ENCODE data around the gene UMPS. TPM values are rescaled to one million over a fixed set of nuclear protein-coding genes. Genes with fewer than 3 reads are reported as not detected.

Gene UMPS
- total and polyA plus RNA-seq, 2 experiments from 2014 or later: 21.3 to 127 TPM

DNA sequence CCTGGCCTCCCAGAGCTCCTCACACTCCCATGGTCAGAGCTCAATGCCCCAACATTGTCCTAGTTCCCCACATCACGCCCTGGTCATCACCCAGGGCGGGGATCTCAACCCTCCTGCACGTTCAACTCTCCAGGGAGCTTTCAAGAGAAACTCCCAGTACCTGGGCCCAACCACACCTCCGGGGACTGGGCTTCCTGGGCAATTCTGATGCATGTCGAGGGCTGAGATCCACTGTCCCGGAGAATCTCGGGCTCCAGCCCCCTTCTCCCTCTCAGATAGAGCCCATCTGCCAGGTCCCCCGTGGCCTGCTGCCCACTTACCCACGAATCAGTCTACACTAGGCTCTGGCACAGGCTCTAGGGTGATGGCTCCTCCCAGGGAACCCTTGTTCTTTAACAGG, 39.2 kb downstream of the UMPS start:
- no peak for DNase-seq (ENCODE audit: low read depth in 1 of 2, low spot score in 1 of 2)
- Histone ChIP-seq H3K4me3 (no peak overlapping the region), H3K4me1 (ENCODE audit: low read depth) (peaks cover 28% of the 10 kb centered on the region), H3K27me3 (no peaks in the 10 kb centered on the region), H3K36me3 (no peaks in the 10 kb centered on the region), H3K9me3 (ENCODE audit: low read depth) (no peaks in the 10 kb centered on the region), H3K27ac (no peak overlapping the region)
- TF ChIP-seq, protein P1, sequence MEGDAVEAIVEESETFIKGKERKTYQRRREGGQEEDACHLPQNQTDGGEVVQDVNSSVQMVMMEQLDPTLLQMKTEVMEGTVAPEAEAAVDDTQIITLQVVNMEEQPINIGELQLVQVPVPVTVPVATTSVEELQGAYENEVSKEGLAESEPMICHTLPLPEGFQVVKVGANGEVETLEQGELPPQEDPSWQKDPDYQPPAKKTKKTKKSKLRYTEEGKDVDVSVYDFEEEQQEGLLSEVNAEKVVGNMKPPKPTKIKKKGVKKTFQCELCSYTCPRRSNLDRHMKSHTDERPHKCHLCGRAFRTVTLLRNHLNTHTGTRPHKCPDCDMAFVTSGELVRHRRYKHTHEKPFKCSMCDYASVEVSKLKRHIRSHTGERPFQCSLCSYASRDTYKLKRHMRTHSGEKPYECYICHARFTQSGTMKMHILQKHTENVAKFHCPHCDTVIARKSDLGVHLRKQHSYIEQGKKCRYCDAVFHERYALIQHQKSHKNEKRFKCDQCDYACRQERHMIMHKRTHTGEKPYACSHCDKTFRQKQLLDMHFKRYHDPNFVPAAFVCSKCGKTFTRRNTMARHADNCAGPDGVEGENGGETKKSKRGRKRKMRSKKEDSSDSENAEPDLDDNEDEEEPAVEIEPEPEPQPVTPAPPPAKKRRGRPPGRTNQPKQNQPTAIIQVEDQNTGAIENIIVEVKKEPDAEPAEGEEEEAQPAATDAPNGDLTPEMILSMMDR (IDR thresholded peaks at IDR 0.05; ENCODE audit: low read depth, low read length): no peak

DNA sequence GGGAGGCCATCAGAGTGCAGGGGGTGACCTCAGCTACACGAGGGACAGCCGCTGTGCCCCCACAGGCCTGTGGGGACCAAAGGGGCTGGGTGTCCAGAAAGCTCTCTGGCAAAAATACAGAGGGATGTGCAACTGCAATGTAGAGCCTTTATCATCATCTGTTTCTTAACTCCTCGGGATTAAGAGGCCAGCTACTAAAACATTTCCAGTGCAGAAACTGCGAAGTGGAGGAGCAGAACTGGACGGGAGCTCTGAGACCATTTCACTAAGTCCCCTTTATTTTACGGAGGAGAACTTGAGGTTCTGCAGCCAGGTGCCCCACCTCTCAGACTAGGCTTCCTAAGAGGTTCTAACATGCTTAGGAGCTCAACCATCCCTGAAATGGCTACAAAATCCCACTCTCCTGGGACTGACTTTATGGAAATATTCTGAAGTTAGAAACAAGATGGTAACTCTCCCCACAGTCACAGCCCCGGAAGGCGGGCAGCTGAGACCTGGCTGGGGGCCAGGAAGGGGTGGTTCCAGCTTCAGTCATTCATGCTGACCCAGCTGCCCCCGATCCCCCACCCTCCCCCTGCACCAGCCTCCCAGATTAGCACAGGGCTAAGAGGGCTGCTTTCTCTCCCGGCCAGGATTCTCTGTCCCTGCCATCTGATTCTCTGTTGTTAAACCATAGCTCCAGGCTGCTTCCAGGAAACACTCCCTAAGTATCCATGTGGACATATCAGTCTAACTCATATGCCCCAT, 40.3 kb downstream of the UMPS start:
- no peak overlapping the region for H3K4me3 ChIP-seq
- H3K36me3 ChIP-seq: no peaks in the 10 kb centered on the region
- H3K9me3 ChIP-seq (ENCODE audit: low read depth): no peaks in the 10 kb centered on the region
- peak; percentile 56 to 91 for DNase-seq (ENCODE audit: low read depth in 1 of 2, low spot score in 1 of 2)
- no peaks in the 10 kb centered on the region for H3K27me3 ChIP-seq
- H3K27ac ChIP-seq: peak overlapping the region; percentile 75
- H3K4me1 ChIP-seq (ENCODE audit: low read depth): peaks cover 28% of the 10 kb centered on the region
- TF ChIP-seq, protein P1 (IDR thresholded peaks at IDR 0.05; ENCODE audit: low read depth, low read length): no peak

DNA sequence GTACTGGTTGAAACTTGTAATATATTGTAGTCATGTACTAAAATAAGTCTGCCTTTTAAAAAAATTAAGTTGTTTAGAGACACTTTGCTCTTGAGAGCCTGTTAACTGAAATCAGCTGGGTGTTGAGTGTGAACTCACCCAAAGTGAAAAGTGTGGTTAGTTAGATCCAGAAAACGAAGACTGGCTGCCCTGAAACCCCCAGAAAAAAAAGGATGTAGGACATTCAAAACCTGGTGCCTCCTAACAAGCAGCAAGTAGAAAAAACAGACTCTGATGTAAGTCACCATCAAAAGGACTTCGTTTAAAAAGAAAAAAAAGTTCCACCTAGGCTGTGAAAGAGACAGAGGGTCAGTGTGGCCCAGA, 40.8 kb downstream of the UMPS start:
- TF ChIP-seq, protein P1 (IDR thresholded peaks at IDR 0.05; ENCODE audit: low read depth, low read length): no peak
- no peaks in the 10 kb centered on the region for H3K36me3 ChIP-seq
- no peak for DNase-seq (ENCODE audit: low read depth in 1 of 2, low spot score in 1 of 2)
- no peaks in the 10 kb centered on the region for H3K9me3 ChIP-seq (ENCODE audit: low read depth)
- H3K4me1 ChIP-seq (ENCODE audit: low read depth): peaks cover 28% of the 10 kb centered on the region
- H3K27ac ChIP-seq: peak overlapping the region; percentile 75
- H3K27me3 ChIP-seq: no peaks in the 10 kb centered on the region
- H3K4me3 ChIP-seq: no peak overlapping the region

DNA sequence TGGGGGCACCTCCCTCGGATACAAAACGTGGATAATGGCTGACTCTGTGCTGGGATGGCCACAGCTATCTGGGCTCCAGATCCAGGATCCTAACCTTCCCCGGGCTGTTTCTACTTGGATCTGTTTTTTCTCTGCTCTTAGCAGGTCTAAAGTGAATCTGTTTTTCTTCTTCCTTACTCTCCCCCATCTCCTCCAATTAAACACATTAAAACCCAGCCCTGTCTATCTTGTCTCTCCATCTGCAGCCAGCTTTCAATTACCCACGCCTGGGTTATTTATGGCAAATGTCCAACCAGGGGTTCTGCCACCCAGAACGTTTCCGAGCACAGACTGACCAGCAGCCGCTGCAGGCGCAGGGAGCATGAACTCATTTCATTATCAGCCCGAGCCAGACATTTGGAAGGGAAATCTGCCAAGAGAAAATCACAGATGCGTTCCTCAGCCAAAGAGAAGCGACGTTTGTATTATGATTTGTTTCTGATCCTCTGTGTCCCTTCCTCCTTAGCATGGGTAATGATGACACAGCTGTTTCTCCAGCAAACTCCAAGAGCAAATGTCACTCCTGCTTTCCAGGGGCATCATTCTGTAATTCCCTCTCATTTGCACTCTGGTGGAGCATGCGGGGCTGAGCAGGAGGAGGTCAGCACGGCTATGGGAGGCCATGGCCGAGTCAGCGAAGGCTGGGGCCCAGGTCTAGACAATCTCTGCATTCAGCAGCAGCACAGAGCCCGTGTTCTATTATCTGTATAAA, 42.0 kb downstream of the UMPS start:
- H3K4me1 ChIP-seq (ENCODE audit: low read depth): peaks cover 28% of the 10 kb centered on the region
- H3K27ac ChIP-seq: peak overlapping the region; percentile 75
- no peaks in the 10 kb centered on the region for H3K9me3 ChIP-seq (ENCODE audit: low read depth)
- peak; percentile 61 to 79 for DNase-seq (ENCODE audit: low read depth in 1 of 2, low spot score in 1 of 2)
- no peaks in the 10 kb centered on the region for H3K36me3 ChIP-seq
- H3K4me3 ChIP-seq: no peak overlapping the region
- TF ChIP-seq, protein P1 (IDR thresholded peaks at IDR 0.05; ENCODE audit: low read depth, low read length): no peak
- no peaks in the 10 kb centered on the region for H3K27me3 ChIP-seq

DNA sequence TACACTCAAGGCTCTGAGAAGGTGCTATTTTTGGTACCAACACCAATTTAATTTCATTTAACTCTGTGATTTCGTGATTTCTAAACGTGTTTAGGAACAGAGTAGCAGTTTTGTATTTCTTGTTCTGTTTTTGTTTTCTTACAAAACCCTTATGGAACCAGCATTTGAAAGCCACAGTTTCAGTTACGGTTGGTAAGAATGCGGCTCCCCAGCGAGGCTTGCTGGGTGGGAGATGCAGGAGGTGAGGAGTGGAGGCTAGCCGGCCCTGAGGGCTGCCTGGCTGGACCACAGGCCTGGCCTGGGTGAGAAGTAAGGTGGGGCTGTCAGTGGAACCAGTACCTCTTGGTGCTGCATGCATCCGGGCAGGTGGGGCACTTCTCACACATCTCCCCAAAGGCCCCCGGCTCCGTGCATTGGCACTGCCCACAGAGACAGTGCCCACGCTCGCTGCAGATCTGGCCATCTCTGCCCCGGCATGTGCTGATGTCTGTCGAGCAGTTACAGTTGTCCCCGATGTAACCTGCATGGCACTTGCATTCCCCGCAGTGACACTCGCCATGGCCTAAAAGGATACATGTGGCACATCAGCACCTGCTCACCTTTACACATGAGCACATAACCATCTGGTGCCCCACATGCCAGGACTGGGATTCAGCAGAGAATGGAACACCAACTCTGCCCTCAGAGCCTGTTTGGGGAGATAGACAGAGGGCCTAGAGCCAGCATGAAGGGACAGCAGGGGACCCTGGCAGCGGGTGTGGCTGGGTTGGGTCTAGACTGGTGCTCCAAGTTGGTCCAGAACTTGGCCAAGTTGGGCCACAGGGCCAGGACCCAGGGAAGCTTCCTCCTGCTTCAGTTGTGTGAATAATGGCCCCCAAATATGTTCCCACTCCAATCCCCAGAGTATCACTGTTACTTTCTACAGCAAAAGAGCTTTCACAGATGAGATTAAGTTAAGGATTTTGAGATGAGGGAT, 43.4 kb downstream of the UMPS start:
- Histone ChIP-seq H3K36me3 (no peaks in the 10 kb centered on the region), H3K27me3 (no peaks in the 10 kb centered on the region), H3K27ac (peak overlapping the region; percentile 75), H3K4me3 (no peak overlapping the region), H3K4me1 (ENCODE audit: low read depth) (peaks cover 33% of the 10 kb centered on the region), H3K9me3 (ENCODE audit: low read depth) (no peaks in the 10 kb centered on the region)
- TF ChIP-seq, protein P1 (IDR thresholded peaks at IDR 0.05; ENCODE audit: low read depth, low read length): no peak
- DNase-seq (ENCODE audit: low read depth in 1 of 2, low spot score in 1 of 2): no peak
